Measurements from ENCODE around the gene TRDN. TPM values are rescaled to one million over a fixed set of nuclear protein-coding genes. Genes with fewer than 3 reads are reported as not detected.

Gene TRDN
- total and polyA plus RNA-seq, 3 donors from 2014 or later: 2.8 to 3.7 (median 3.2) TPM

DNA sequence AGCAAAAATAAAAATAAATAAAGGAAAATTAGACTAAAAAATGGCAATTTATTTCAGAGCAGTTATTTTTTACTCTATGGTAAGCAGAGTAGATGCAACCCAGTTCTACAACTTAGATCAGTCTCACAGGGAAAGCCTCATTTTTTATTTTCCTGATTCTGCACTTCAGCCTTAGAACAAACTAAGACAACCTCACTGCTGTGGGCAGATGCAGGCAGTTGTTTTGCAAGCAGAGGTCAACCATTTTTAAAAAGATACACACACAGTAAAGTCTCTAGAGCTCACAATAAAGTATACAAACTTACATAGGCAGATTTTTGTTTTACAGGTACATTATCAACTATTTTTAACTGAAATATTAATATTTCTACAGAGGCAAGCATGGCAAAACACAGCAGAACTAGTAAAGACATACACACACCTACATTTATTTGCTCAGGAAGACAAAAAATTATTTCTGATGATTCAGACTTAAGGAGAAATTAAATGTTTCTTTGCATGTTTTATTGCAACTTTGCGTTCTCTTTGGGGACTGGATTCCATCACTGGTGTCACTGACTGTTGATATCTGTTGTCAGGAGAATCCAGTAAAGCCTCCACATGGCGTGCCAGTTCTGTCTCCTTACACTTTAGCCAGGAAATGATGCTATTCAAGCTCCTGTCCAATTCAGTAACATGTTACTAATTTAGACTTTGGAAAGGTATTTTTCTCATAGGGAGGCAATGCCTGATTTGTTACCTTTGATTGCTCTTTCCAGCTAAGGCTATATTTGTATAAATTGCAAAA is 102.7 kb downstream of the TRDN start:
- WGBS, 2 donors: 67 to 69% methylated on average over 2 of the region's 2 CpGs
- TF ChIP-seq POLR2A (IDR thresholded peaks at IDR 0.05): no peak
- TF ChIP-seq, protein P1, sequence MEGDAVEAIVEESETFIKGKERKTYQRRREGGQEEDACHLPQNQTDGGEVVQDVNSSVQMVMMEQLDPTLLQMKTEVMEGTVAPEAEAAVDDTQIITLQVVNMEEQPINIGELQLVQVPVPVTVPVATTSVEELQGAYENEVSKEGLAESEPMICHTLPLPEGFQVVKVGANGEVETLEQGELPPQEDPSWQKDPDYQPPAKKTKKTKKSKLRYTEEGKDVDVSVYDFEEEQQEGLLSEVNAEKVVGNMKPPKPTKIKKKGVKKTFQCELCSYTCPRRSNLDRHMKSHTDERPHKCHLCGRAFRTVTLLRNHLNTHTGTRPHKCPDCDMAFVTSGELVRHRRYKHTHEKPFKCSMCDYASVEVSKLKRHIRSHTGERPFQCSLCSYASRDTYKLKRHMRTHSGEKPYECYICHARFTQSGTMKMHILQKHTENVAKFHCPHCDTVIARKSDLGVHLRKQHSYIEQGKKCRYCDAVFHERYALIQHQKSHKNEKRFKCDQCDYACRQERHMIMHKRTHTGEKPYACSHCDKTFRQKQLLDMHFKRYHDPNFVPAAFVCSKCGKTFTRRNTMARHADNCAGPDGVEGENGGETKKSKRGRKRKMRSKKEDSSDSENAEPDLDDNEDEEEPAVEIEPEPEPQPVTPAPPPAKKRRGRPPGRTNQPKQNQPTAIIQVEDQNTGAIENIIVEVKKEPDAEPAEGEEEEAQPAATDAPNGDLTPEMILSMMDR (IDR thresholded peaks at IDR 0.05): no peak
- no peaks in the 10 kb centered on the region for H3K4me1 ChIP-seq
- no peak overlapping the region for H3K27ac ChIP-seq
- H3K9me3 ChIP-seq: no peaks in the 10 kb centered on the region
- intact Hi-C loops (cut with DNase I; ENCODE audit: low total_unique reads): no loop called here
- no peaks in the 10 kb centered on the region for H3K27me3 ChIP-seq
- H3K4me3 ChIP-seq: no peak overlapping the region
- DNase-seq: no peak
- no peaks in the 10 kb centered on the region for H3K36me3 ChIP-seq (ENCODE audit: low read depth, missing control alignments)

GRCh38 chr6:123529843-123530242 is 106.9 kb downstream of the TRDN start:
- 45 to 55% methylated on average over 1 of the region's 1 CpG for WGBS, 2 donors
- TF ChIP-seq POLR2A (IDR thresholded peaks at IDR 0.05): no peak
- TF ChIP-seq, protein P1 (IDR thresholded peaks at IDR 0.05): no peak
- Histone ChIP-seq H3K4me3 (no peak overlapping the region), H3K36me3 (ENCODE audit: low read depth, missing control alignments) (no peaks in the 10 kb centered on the region), H3K27ac (no peak overlapping the region), H3K27me3 (no peaks in the 10 kb centered on the region), H3K9me3 (no peaks in the 10 kb centered on the region), H3K4me1 (no peaks in the 10 kb centered on the region)
- intact Hi-C loops (cut with DNase I; ENCODE audit: low total_unique reads): no loop called here
- DNase-seq: no peak

GRCh38 chr6:123529058-123529457 is 107.7 kb downstream of the TRDN start:
- intact Hi-C loops (cut with DNase I; ENCODE audit: low total_unique reads): no loop called here
- DNase-seq: no peak
- Histone ChIP-seq H3K9me3 (no peaks in the 10 kb centered on the region), H3K4me1 (no peaks in the 10 kb centered on the region), H3K36me3 (ENCODE audit: low read depth, missing control alignments) (no peaks in the 10 kb centered on the region), H3K27me3 (no peaks in the 10 kb centered on the region), H3K27ac (no peak overlapping the region), H3K4me3 (no peak overlapping the region)
- 91 to 93% methylated on average over 4 of the region's 4 CpGs for whole genome bisulfite sequencing, 2 donors
- TF ChIP-seq, protein P1 (IDR thresholded peaks at IDR 0.05): no peak
- TF ChIP-seq POLR2A (IDR thresholded peaks at IDR 0.05): no peak

GRCh38 chr6:123527406-123527805 is 109.3 kb downstream of the TRDN start:
- Histone ChIP-seq H3K27ac (no peak overlapping the region), H3K27me3 (no peaks in the 10 kb centered on the region), H3K4me3 (no peak overlapping the region), H3K9me3 (no peaks in the 10 kb centered on the region), H3K36me3 (ENCODE audit: low read depth, missing control alignments) (no peaks in the 10 kb centered on the region), H3K4me1 (no peaks in the 10 kb centered on the region)
- 74 to 91% methylated on average over 3 of the region's 3 CpGs for WGBS, 2 donors
- no peak for DNase-seq
- intact Hi-C loops (cut with DNase I; ENCODE audit: low total_unique reads): no loop called here
- TF ChIP-seq, protein P1 (IDR thresholded peaks at IDR 0.05): no peak
- no peak for TF ChIP-seq POLR2A (IDR thresholded peaks at IDR 0.05)

DNA sequence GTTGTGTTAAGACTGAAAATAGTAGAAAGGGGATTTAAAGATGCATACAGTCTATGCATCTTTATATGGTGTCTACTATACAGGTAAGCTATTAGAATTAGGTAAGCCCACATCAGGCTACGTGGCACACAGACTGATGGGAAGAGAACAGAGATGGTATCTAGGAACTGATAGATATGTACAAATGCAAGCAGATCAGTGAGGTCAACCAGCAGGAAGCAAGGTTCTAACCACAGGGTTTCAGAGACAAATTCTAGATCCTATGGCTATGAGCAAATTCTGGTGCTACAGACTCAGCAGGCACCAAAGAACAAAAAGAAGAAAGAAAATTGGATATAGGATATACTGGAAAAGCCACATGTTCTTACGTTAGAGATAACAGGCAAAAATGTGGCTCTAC is 110.6 kb downstream of the TRDN start:
- no peaks in the 10 kb centered on the region for H3K27me3 ChIP-seq
- H3K36me3 ChIP-seq (ENCODE audit: low read depth, missing control alignments): no peaks in the 10 kb centered on the region
- no peaks in the 10 kb centered on the region for H3K9me3 ChIP-seq
- WGBS, 2 donors: 77 to 90% methylated on average over 2 of the region's 2 CpGs
- intact Hi-C loops (cut with DNase I; ENCODE audit: low total_unique reads): no loop called here
- TF ChIP-seq, protein P1 (IDR thresholded peaks at IDR 0.05): no peak
- no peak for TF ChIP-seq POLR2A (IDR thresholded peaks at IDR 0.05)
- DNase-seq: no peak
- H3K4me1 ChIP-seq: no peaks in the 10 kb centered on the region
- H3K27ac ChIP-seq: no peak overlapping the region
- no peak overlapping the region for H3K4me3 ChIP-seq

Measured in testis (tissue), 3 donors.